IPS-20b (cell line): ENCODE measurements around the gene SNX25.
"Not testable (repeated sequence)": the region's sequence is repeated elsewhere in the genome, so short reads cannot be mapped to it uniquely, and the experiment has no call there.

Experiments
- H3K27ac ChIP-seq: one replicate; pipeline ENCODE4 v1.5.1; 2013; ENCODE audit warnings: low read length
- H3K27me3 ChIP-seq: 2 replicates; pipeline ENCODE4 v1.6.1; 2013; ENCODE audit warnings: mild to moderate bottlenecking, low read length, inconsistent platforms; ENCODE audit not compliant: insufficient read depth
- H3K36me3 ChIP-seq: 2 replicates; pipeline ENCODE4 v1.6.1; 2013; ENCODE audit warnings: low read depth, mild to moderate bottlenecking, inconsistent platforms, low read length, moderate library complexity; ENCODE audit not compliant: insufficient read depth
- H3K4me1 ChIP-seq: 2 replicates; pipeline ENCODE4 v1.6.1; 2013; ENCODE audit warnings: mild to moderate bottlenecking, control low read depth, inconsistent platforms, low read length, moderate library complexity; ENCODE audit not compliant: insufficient read depth
- H3K4me3 ChIP-seq: 2 replicates; pipeline ENCODE4 v1.5.1; 2013; ENCODE audit warnings: mild to moderate bottlenecking, low read length, inconsistent platforms
- H3K9ac ChIP-seq: 2 replicates; pipeline ENCODE4 v1.6.1; 2013; ENCODE audit warnings: low read depth, mild to moderate bottlenecking, inconsistent platforms, low read length, moderate library complexity
- H3K9me3 ChIP-seq: 2 replicates; pipeline ENCODE4 v1.6.1; 2013; ENCODE audit warnings: mild to moderate bottlenecking, low read depth, low read length, inconsistent platforms; ENCODE audit not compliant: insufficient read depth

Gene SNX25

GRCh38 chr4:185296665-185297460, 87.5 kb downstream of the SNX25 start:
- Histone ChIP-seq H3K9ac (no peak overlapping the region), H3K27ac (peak overlapping the region; percentile 34), H3K9me3 (no peaks in the 10 kb centered on the region), H3K4me1 (peaks cover 7% of the 10 kb centered on the region; the same call in 1 of the 2 replicates), H3K36me3 (peaks cover 9% of the 10 kb centered on the region; the same call in 1 of the 2 replicates), H3K4me3 (no peak overlapping the region), H3K27me3 (no peaks in the 10 kb centered on the region)

- peaks cover 7% of the 10 kb centered on the region; the same call in 1 of the 2 replicates for H3K4me1 ChIP-seq
- H3K4me3 ChIP-seq: no peak overlapping the region
- 0 out of 2 replicates have a peak, but pooled peaks cover 3% of the 10 kb centered on the region for H3K36me3 ChIP-seq
- no peaks in the 10 kb centered on the region for H3K9me3 ChIP-seq
- H3K9ac ChIP-seq: no peak overlapping the region
- H3K27me3 ChIP-seq: no peaks in the 10 kb centered on the region
- no peak overlapping the region for H3K27ac ChIP-seq
Measured at GRCh38 chr4:185298728-185299430, 89.5 kb downstream of the SNX25 start.

GRCh38 chr4:185304541-185304940, 95.1 kb downstream of the SNX25 start:
- Histone ChIP-seq H3K9ac (no peak overlapping the region), H3K36me3 (no peaks in the 10 kb centered on the region), H3K27ac (no peak overlapping the region)

DNA sequence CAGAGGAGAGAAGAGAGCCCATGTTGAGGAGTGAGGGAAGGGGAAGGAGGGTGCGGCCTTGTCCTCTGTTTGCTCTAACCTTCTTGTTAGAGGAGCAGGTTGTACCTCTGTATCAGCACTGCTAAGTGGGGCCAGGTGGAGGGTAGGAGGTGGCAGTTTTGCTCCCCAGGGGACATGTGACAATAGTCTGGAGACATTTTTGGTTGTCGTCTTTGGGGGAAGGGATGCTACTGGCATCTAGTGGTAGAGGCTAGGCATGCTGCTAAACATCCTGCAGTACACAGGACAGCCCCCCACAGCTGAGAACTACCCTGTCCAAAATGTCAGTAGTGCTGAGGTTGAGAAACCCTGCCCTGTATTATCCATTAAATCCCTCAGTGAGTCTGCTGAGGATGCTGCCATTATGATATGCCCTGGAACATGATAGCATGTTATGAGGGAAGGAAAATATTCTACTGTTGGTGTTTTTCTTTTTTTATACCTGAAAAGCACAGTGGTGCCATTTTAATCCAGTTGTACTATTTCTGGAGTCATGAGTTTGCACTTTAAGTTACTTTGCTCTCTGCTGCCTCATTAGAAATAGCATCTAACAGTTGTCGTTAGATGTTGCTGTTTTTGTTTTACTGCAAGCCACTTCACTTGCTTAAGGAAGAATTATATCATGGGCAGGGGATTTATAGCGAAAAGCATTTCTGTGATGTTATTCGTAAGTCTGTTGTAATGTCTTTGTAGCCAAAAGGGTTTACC, 95.7 kb downstream of the SNX25 start:
- Histone ChIP-seq H3K36me3 (no peaks in the 10 kb centered on the region), H3K4me1 (peaks cover 32% of the 10 kb centered on the region), H3K9me3 (no peaks in the 10 kb centered on the region), H3K27ac (peak overlapping the region; percentile 85), H3K27me3 (no peaks in the 10 kb centered on the region), H3K9ac (peak overlapping the region; percentile 56; the same call in 1 of the 2 replicates), H3K4me3 (no peak overlapping the region)

More at GRCh38 chr4:185304541-185304940, 95.1 kb downstream of the SNX25 start:
- Histone ChIP-seq H3K4me3 (no peak overlapping the region), H3K27me3 (no peaks in the 10 kb centered on the region), H3K9me3 (no peaks in the 10 kb centered on the region), H3K4me1 (peaks cover 32% of the 10 kb centered on the region)

GRCh38 chr4:185305979-185306442, 96.6 kb downstream of the SNX25 start:
- H3K4me3 ChIP-seq: peak overlapping the region; percentile 37; the same call in 1 of the 2 replicates
- no peaks in the 10 kb centered on the region for H3K27me3 ChIP-seq
- peaks cover 32% of the 10 kb centered on the region for H3K4me1 ChIP-seq
- no peaks in the 10 kb centered on the region for H3K9me3 ChIP-seq
- peak overlapping the region; percentile 85 for H3K27ac ChIP-seq
- H3K9ac ChIP-seq: peak overlapping the region; percentile 56; the same call in 1 of the 2 replicates
- peaks cover 6% of the 10 kb centered on the region; the same call in 1 of the 2 replicates for H3K36me3 ChIP-seq

DNA sequence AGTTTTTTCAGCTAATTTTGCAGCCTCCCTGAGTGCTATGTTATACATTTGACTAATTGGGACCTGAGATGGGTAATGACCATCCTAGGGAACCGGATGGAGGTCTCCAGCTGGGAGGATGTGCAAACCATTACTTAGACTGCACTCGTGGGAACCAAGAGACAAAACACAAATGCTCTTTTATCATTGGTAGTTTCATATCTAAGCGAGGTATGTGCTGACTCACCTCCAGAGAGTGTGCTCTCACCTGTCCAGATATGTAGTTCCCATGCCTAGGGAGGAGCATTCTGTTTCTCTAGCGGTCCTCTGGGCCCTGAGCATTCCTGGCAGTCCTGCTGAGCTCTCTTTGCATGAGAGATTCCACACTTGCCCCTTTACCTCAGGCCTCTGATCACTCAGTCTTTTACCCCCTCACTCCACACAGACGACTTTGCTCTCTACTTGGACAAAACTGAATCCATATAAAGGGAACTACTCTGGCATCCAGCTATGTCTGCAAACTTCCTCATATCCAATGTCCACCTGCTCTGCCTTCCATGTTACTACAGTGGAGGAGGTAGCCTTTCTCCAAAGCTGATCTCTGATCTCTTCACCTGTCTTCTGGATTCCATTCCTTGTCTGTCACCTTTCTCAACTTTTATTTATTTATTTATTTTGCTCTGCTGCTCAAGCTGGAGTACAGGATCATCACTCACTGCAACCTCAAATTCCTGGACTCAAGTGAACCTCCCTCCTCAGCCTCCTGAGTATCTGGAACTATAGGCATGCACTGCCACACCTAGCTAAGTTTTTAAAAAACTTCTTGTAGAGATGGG, 97.9 kb downstream of the SNX25 start:
- Histone ChIP-seq H3K9ac (peak overlapping the region; percentile 56; the same call in 1 of the 2 replicates), H3K4me3 (peak overlapping the region; percentile 5; the same call in 1 of the 2 replicates), H3K27me3 (no peaks in the 10 kb centered on the region), H3K36me3 (peaks cover 14% of the 10 kb centered on the region), H3K27ac (peak overlapping the region; percentile 85), H3K4me1 (peaks cover 32% of the 10 kb centered on the region), H3K9me3 (no peaks in the 10 kb centered on the region)

DNA sequence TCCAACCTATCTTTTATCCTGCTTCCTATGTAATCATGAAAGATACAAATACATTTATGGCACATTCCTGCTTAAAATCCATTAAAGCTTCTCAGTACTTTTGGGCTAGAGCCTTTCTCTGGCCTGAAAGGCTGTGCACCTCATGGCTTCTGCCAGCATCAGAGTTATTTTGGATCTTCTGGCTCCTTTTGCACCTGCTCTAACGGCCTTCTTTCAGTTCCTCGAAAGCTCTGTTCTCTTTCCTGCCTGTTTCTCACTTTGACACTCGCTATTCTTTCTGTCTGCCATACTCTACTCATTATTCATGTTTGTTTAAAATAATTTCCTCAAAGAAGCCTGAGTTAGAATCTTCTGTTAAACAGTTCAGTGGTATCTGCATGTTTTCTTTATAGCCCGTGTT, 100.4 kb downstream of the SNX25 start:
- Histone ChIP-seq H3K27me3 (no peaks in the 10 kb centered on the region), H3K36me3 (peaks cover 19% of the 10 kb centered on the region), H3K4me3 (no peak overlapping the region), H3K4me1 (peaks cover 29% of the 10 kb centered on the region), H3K9ac (no peak overlapping the region), H3K9me3 (no peaks in the 10 kb centered on the region), H3K27ac (no peak overlapping the region)

GRCh38 chr4:185311113-185311888, 101.9 kb downstream of the SNX25 start:
- Histone ChIP-seq H3K4me1 (peaks cover 13% of the 10 kb centered on the region), H3K9ac (no peak overlapping the region), H3K27me3 (no peaks in the 10 kb centered on the region), H3K36me3 (peaks cover 24% of the 10 kb centered on the region), H3K9me3 (no peaks in the 10 kb centered on the region), H3K4me3 (no peak overlapping the region), H3K27ac (no peak overlapping the region)

DNA sequence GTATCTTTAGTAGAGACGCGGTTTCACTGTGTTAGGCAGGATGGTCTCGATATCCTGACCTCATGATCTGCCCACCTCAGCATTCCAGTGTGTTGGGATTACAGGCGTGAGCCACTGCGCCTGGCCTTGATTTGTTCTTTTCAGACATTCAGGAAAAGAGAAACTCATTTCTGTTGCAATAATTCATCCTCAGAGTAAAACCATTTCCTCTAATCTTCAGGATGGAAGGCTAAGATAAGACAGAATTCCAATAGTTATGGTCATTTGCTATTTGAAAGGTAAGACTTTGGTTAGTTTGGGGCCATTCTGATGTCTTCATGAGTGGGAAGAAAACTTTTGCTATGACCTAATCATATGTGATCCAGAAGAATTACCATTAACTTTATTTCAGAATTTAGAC, 103.3 kb downstream of the SNX25 start:
- H3K9ac ChIP-seq: no peak overlapping the region
- peaks cover under 1% of the 10 kb centered on the region; the same call in 1 of the 2 replicates for H3K4me1 ChIP-seq
- no peak overlapping the region for H3K27ac ChIP-seq
- no peaks in the 10 kb centered on the region for H3K27me3 ChIP-seq
- H3K9me3 ChIP-seq: no peaks in the 10 kb centered on the region; the same call in 1 of the 2 replicates
- no peak overlapping the region for H3K4me3 ChIP-seq
- H3K36me3 ChIP-seq: peaks cover 24% of the 10 kb centered on the region

- H3K4me3 ChIP-seq, H3K9me3 ChIP-seq, H3K4me1 ChIP-seq, H3K27me3 ChIP-seq, H3K27ac ChIP-seq: not testable (repeated sequence)
- Histone ChIP-seq H3K9ac (peak overlapping the region; percentile 75; the same call in 1 of the 2 replicates), H3K36me3 (peaks cover 20% of the 10 kb centered on the region)
Measured at GRCh38 chr4:185317462-185317861, 108.1 kb downstream of the SNX25 start.
